ENCODE results near the gene CARMIL1.

The CARMIL1 gene

DNA sequence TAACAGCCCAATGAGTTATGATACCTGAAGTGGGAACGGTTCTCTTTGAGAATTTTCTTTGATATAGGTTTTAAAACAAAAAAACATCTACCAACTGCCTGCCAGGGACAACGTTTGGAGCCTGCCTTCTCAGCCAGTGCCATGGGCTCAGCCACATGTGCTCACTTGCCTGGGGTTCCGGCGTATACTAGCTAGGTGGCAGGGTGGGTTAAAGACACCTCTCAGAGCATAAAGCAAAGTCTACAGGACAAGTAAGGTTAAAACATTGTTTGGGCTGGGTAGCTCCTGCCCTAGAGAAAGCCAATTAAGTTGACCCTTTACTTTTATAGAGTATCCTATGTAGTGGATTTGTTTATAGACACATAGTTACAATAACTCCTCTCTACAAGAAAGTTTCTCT lies 334.9 kb downstream of the CARMIL1 start:
- Histone ChIP-seq H3K36me3 (ENCODE audit: insufficient read depth, low read length) (no peaks in the 10 kb centered on the region), H3K4me3 (ENCODE audit: low read length) (no peak overlapping the region), H3K9ac (ENCODE audit: low read depth, low read length) (no peak overlapping the region), H3K9me3 (replicated peaks; ENCODE audit: low read length) (no peaks in the 10 kb centered on the region), H3K4me2 (ENCODE audit: low read length) (no peak overlapping the region), H3K27me3 (ENCODE audit: control insufficient read depth, insufficient read depth, low read length) (no peaks in the 10 kb centered on the region), H3K4me1 (ENCODE audit: control insufficient read depth, insufficient read depth, low read length) (peaks cover 3% of the 10 kb centered on the region)

DNA sequence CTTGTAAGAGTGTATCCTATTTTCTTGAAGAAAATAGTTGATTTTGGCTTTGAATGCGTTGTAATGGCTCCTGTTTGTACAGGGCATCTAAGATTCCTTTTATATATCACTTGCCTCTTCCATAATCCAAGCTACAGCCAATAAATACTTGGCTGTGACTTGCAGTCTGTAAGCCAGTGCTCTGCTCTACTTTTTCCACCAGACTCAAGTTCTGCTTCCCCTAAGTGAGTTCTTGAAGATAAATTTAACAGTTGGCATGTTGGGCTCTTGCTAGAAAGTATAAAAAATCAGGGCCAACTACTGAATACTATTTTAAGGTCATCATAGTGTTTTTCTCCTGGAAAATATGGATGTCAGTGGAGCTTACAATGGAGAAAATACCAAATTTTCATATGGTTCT lies 336.3 kb downstream of the CARMIL1 start:
- Histone ChIP-seq H3K4me1 (ENCODE audit: control insufficient read depth, insufficient read depth, low read length) (peaks cover 3% of the 10 kb centered on the region), H3K27me3 (ENCODE audit: control insufficient read depth, insufficient read depth, low read length) (no peaks in the 10 kb centered on the region), H3K4me3 (ENCODE audit: low read length) (no peak overlapping the region), H3K36me3 (ENCODE audit: insufficient read depth, low read length) (no peaks in the 10 kb centered on the region), H3K4me2 (ENCODE audit: low read length) (no peak overlapping the region), H3K9me3 (replicated peaks; ENCODE audit: low read length) (no peaks in the 10 kb centered on the region), H3K9ac (ENCODE audit: low read depth, low read length) (no peak overlapping the region)

DNA sequence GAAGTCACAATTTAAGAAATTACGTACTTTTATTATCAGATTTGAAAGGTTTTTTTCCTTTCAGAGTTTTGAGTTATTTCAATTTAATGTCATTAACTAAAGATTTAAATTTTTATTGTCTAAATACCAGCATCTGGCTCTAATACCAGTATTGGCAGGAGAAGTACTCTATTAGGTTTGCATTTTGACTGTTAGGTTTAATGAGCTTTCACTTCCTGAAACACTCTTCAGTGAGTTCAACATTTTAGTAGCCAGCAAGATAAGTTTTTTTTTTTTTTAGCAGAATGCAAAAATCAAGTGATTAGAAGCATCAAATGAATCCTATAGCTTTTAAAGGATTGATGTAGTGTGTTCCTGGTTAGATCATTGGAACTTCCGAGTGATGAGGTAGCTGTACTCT lies 338.8 kb downstream of the CARMIL1 start:
- H3K4me2 ChIP-seq (ENCODE audit: low read length) = no peak overlapping the region

DNA sequence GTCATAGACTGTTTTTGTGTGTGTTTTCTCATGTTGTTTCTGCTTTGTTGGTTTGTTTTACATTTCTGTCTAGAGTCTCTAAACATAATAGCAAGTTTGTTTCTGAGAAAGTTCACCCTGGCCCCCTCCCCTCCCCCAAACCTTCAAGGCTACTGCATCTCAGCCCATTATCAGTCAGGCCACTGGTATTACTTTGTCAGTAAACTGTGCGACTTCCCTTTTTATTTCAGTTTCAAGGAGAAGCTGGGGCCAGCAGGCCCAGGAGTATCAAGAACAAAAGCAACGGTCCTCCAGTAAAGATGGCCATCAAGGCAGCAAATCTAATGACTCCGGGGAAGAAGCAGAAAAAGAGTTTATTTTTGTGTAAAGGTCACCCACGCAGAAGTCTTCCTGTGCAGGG lies 340.0 kb downstream of the CARMIL1 start:
- H3K9ac ChIP-seq (ENCODE audit: low read depth, low read length) = no peak overlapping the region
- H3K36me3 ChIP-seq (ENCODE audit: insufficient read depth, low read length) = no peaks in the 10 kb centered on the region
- no peaks in the 10 kb centered on the region for H3K4me1 ChIP-seq (ENCODE audit: control insufficient read depth, insufficient read depth, low read length)
- no peak overlapping the region for H3K4me3 ChIP-seq (ENCODE audit: low read length)
- H3K27me3 ChIP-seq (ENCODE audit: control insufficient read depth, insufficient read depth, low read length) = no peaks in the 10 kb centered on the region
- H3K9me3 ChIP-seq (replicated peaks; ENCODE audit: low read length) = no peaks in the 10 kb centered on the region
- no peak overlapping the region for H3K4me2 ChIP-seq (ENCODE audit: low read length)

More for the DNA sequence above, 338.8 kb downstream of the CARMIL1 start:
- Histone ChIP-seq H3K36me3 (ENCODE audit: insufficient read depth, low read length) (no peaks in the 10 kb centered on the region), H3K9me3 (replicated peaks; ENCODE audit: low read length) (no peaks in the 10 kb centered on the region), H3K27me3 (ENCODE audit: control insufficient read depth, insufficient read depth, low read length) (no peaks in the 10 kb centered on the region), H3K4me3 (ENCODE audit: low read length) (no peak overlapping the region), H3K4me1 (ENCODE audit: control insufficient read depth, insufficient read depth, low read length) (peaks cover 2% of the 10 kb centered on the region), H3K9ac (ENCODE audit: low read depth, low read length) (no peak overlapping the region)

DNA sequence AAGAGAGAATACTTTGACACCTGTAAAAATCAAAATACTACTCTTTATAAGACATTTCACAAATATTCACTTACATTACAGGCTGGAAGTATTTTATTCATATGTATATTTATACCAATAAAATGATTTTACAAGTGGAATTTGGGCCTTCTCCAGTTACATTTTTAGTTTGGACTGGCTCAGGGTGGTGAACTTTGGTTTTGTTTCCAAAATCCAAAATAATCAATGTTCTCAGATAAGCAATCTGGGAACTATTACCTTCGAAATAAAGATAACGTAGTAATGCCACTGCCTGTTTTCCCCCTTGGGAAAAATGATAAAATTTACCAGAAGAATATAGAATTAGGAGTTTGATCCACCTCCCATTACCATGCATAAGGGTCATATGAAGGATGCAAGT lies 341.2 kb downstream of the CARMIL1 start:
- Histone ChIP-seq H3K27me3 (ENCODE audit: control insufficient read depth, insufficient read depth, low read length) (no peaks in the 10 kb centered on the region), H3K4me2 (ENCODE audit: low read length) (no peak overlapping the region), H3K36me3 (ENCODE audit: insufficient read depth, low read length) (no peaks in the 10 kb centered on the region), H3K4me1 (ENCODE audit: control insufficient read depth, insufficient read depth, low read length) (no peaks in the 10 kb centered on the region), H3K9me3 (replicated peaks; ENCODE audit: low read length) (no peaks in the 10 kb centered on the region), H3K9ac (ENCODE audit: low read depth, low read length) (no peak overlapping the region), H3K4me3 (ENCODE audit: low read length) (no peak overlapping the region)

DNA sequence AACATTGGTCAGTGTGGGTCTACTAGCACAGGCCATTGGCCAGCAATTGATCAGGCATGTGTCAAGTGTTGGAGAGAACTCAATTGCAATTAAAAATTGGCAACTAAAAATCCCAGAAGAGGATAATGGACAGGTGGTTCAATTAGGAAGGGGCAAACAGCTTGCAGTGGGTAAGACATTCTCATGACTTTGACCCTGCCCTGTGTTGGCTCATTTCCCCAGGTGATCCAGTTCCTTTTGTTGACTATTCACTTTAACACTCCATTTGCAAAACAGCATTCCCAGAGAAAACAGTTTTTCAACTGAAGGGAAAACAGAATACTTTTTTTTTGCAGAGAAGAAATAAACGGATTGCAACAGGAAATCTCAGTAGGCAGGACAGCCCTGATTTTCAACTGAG lies 343.9 kb downstream of the CARMIL1 start:
- H3K4me3 ChIP-seq (ENCODE audit: low read length) = no peak overlapping the region
- no peak overlapping the region for H3K9ac ChIP-seq (ENCODE audit: low read depth, low read length)
- no peaks in the 10 kb centered on the region for H3K9me3 ChIP-seq (replicated peaks; ENCODE audit: low read length)
- no peaks in the 10 kb centered on the region for H3K27me3 ChIP-seq (ENCODE audit: control insufficient read depth, insufficient read depth, low read length)
- H3K4me2 ChIP-seq (ENCODE audit: low read length) = no peak overlapping the region
- no peaks in the 10 kb centered on the region for H3K36me3 ChIP-seq (ENCODE audit: insufficient read depth, low read length)
- H3K4me1 ChIP-seq (ENCODE audit: control insufficient read depth, insufficient read depth, low read length) = no peaks in the 10 kb centered on the region

DNA sequence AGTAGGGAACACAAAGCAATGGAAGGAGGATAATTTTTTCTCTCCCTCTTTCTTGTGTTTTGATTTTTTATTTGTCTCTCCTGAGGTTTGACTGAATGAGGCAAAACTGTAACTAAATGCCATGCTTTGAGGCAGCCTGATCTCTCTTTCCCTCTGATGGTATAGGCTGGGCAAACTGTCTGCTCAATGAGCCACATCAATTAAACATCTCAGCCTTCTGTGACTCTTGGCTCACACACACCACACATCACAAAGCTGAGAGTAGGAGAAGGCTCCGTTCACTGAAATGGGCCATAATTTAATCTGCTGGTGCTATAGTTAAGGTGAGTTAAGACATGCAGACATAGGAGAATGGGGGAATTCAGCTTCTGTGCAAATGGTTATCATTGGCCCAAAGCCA lies 344.7 kb downstream of the CARMIL1 start:
- no peak overlapping the region for H3K4me2 ChIP-seq (ENCODE audit: low read length)
- no peak overlapping the region for H3K4me3 ChIP-seq (ENCODE audit: low read length)
- H3K9me3 ChIP-seq (replicated peaks; ENCODE audit: low read length) = no peaks in the 10 kb centered on the region
- no peaks in the 10 kb centered on the region for H3K27me3 ChIP-seq (ENCODE audit: control insufficient read depth, insufficient read depth, low read length)
- no peak overlapping the region for H3K9ac ChIP-seq (ENCODE audit: low read depth, low read length)
- H3K4me1 ChIP-seq (ENCODE audit: control insufficient read depth, insufficient read depth, low read length) = no peaks in the 10 kb centered on the region
- no peaks in the 10 kb centered on the region for H3K36me3 ChIP-seq (ENCODE audit: insufficient read depth, low read length)

DNA sequence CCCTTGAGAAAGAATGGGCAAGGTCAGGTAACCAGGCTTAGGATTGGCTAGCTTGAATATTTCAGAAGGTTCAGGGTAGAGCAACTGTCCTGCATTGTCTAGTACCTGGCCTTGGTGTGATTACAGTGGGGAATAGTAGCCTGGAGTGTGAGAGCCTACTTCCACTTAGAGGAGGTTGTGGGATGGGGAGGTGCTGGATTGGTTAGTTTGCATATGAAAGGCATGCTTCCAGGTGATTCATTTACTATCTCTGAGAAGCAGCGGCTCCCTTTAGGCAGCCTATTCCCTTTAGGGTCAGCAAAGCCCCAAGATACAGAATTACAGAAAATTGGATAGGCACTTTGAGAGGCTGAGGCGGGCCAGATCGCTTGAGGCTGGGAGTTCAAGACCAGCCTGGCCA lies 347.8 kb downstream of the CARMIL1 start:
- Histone ChIP-seq H3K9me3 (replicated peaks; ENCODE audit: low read length) (no peaks in the 10 kb centered on the region), H3K4me1 (ENCODE audit: control insufficient read depth, insufficient read depth, low read length) (no peaks in the 10 kb centered on the region), H3K27me3 (ENCODE audit: control insufficient read depth, insufficient read depth, low read length) (no peaks in the 10 kb centered on the region), H3K4me3 (ENCODE audit: low read length) (no peak overlapping the region), H3K36me3 (ENCODE audit: insufficient read depth, low read length) (no peaks in the 10 kb centered on the region), H3K4me2 (ENCODE audit: low read length) (no peak overlapping the region), H3K9ac (ENCODE audit: low read depth, low read length) (no peak overlapping the region)

DNA sequence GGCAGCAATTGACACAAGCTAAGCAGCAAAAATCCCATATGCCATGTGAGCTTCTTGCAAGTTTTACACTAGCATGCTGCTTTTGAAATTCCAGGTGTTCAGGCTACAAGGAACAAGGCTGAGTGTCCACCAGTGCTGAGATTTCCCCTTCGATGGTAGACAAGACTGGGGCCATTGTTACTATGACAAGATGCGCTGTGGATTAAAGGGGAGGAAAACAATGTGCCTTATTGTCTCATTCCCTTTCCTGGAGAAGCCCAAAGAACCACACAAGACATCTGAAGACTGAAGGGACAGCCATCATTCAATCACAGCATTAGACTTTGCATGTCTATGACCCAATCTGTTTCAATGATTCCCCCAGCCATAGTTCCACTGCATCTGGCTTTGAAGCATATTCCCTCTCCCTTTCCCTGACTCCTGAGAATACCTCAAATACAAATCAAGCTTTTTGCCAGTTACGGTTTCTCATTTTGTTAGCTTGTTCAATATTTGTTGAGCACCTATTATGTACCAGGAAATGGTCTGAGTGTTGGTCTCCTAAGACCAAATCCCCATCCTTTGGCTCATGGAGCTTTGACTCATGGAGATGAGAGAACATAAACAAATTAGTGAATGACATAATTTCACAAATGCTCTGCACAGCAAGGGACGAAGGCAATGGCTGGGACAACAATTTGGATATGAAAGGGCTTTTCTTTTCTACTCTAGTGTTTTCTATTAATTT lies 349.5 kb downstream of the CARMIL1 start:
- Histone ChIP-seq H3K9me3 (replicated peaks; ENCODE audit: low read length) (no peaks in the 10 kb centered on the region), H3K9ac (ENCODE audit: low read depth, low read length) (no peak overlapping the region), H3K4me3 (ENCODE audit: low read length) (no peak overlapping the region), H3K4me1 (ENCODE audit: control insufficient read depth, insufficient read depth, low read length) (no peaks in the 10 kb centered on the region), H3K27me3 (ENCODE audit: control insufficient read depth, insufficient read depth, low read length) (no peaks in the 10 kb centered on the region), H3K4me2 (ENCODE audit: low read length) (no peak overlapping the region), H3K36me3 (ENCODE audit: insufficient read depth, low read length) (no peaks in the 10 kb centered on the region)

DNA sequence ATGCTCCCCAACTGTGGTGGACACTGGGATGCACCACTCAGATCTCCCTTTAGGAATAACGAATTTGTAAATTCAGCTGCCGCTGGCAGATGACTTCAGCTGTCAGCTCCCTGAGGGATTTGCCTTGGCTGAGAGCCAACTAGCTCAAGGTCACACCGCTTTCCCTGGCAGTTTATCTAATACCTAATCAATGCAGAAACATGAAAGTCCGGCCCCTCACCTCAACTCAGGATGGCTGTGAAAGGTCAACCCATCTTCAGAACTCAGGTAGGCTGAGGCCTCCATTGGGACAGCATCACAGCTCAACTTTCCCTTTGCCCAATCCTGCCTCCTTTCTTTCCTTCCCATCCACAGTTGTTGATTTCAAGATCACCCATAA lies 350.0 kb downstream of the CARMIL1 start:
- Histone ChIP-seq H3K27me3 (ENCODE audit: control insufficient read depth, insufficient read depth, low read length) (peaks cover 3% of the 10 kb centered on the region), H3K4me3 (ENCODE audit: low read length) (no peak overlapping the region), H3K9me3 (replicated peaks; ENCODE audit: low read length) (no peaks in the 10 kb centered on the region), H3K4me2 (ENCODE audit: low read length) (no peak overlapping the region), H3K4me1 (ENCODE audit: control insufficient read depth, insufficient read depth, low read length) (no peaks in the 10 kb centered on the region), H3K9ac (ENCODE audit: low read depth, low read length) (no peak overlapping the region), H3K36me3 (ENCODE audit: insufficient read depth, low read length) (no peaks in the 10 kb centered on the region)

DNA sequence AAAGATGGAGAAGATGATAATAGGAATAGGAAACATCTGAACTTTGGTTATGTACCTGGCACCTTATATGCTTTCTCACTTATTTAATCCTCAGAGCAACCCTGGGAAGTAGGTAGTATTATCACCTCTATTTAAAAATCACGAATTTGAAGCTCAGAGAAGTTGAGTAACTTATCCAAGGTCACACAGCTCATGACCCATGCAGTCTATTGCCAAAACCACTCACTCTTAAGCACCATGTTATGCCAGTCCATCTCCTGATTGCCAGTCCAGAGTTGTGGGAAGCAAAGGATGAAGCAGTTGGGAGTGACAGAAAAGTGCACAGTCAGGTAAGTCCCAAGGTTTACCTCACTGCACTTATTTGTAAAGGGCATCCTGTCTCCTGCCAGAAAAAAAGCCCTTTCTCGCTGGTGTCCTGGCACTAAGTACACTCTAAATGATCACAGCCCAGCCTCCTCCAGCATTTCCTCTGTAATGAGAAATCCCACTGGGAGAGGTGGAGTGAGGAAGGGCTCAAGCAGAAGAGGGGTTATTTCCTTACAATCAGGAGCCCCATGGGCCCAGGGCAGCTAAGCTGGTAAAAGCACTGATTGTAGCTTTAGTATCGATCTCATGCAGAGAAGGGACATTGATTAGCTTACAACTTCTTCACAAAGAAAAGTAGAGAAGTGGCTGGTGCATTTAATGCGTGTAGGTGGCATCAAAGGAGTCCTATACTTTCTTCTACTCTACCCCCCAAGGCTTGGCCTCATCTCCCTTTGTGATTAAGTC lies 351.5 kb downstream of the CARMIL1 start:
- no peaks in the 10 kb centered on the region for H3K4me1 ChIP-seq (ENCODE audit: control insufficient read depth, insufficient read depth, low read length)
- H3K4me3 ChIP-seq (ENCODE audit: low read length) = no peak overlapping the region
- H3K9me3 ChIP-seq (replicated peaks; ENCODE audit: low read length) = no peaks in the 10 kb centered on the region
- H3K27me3 ChIP-seq (ENCODE audit: control insufficient read depth, insufficient read depth, low read length) = peaks cover 10% of the 10 kb centered on the region
- no peak overlapping the region for H3K4me2 ChIP-seq (ENCODE audit: low read length)
- no peak overlapping the region for H3K9ac ChIP-seq (ENCODE audit: low read depth, low read length)
- H3K36me3 ChIP-seq (ENCODE audit: insufficient read depth, low read length) = no peaks in the 10 kb centered on the region

DNA sequence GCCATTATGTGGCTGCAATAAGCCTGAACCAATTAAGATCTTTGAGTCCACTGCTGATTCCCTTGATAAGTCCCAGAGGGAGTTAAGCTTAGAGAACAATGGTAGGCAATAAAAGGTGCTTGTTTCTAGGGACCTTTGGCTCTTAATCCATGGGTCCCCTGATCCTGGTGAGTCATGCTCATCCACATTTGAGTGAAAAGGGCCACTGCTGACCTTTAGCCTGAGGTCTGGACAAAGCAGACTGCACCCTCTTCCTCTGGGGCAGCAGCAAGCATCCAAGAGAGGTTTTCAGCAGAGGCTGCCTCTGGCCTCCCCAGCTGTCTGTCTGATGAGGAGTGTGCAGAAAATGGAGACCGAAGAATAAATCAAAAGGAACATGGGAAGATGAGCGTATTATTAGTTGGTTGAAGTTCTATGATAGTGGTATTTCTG lies 356.7 kb downstream of the CARMIL1 start:
- H3K36me3 ChIP-seq (ENCODE audit: insufficient read depth, low read length) = no peaks in the 10 kb centered on the region
- peaks cover 14% of the 10 kb centered on the region for H3K27me3 ChIP-seq (ENCODE audit: control insufficient read depth, insufficient read depth, low read length)
- no peak overlapping the region for H3K9ac ChIP-seq (ENCODE audit: low read depth, low read length)
- H3K9me3 ChIP-seq (replicated peaks; ENCODE audit: low read length) = no peaks in the 10 kb centered on the region
- H3K4me3 ChIP-seq (ENCODE audit: low read length) = no peak overlapping the region
- H3K4me2 ChIP-seq (ENCODE audit: low read length) = no peak overlapping the region
- no peaks in the 10 kb centered on the region for H3K4me1 ChIP-seq (ENCODE audit: control insufficient read depth, insufficient read depth, low read length)

All from skeletal muscle satellite cell (primary cell).